HPDE6-E6E7 (cell line): ENCODE results near the gene GOLIM4.
"Not testable (repeated sequence)": the region's sequence is repeated elsewhere in the genome, so short reads cannot be mapped to it uniquely, and the experiment has no call there.

Source experiments
- DNase-seq: peaks from one replicate; pipeline ENCODE4 v3.0.0; 2011; ENCODE audit warnings: missing footprints; ENCODE audit errors: extremely low spot score

Gene GOLIM4

DNA sequence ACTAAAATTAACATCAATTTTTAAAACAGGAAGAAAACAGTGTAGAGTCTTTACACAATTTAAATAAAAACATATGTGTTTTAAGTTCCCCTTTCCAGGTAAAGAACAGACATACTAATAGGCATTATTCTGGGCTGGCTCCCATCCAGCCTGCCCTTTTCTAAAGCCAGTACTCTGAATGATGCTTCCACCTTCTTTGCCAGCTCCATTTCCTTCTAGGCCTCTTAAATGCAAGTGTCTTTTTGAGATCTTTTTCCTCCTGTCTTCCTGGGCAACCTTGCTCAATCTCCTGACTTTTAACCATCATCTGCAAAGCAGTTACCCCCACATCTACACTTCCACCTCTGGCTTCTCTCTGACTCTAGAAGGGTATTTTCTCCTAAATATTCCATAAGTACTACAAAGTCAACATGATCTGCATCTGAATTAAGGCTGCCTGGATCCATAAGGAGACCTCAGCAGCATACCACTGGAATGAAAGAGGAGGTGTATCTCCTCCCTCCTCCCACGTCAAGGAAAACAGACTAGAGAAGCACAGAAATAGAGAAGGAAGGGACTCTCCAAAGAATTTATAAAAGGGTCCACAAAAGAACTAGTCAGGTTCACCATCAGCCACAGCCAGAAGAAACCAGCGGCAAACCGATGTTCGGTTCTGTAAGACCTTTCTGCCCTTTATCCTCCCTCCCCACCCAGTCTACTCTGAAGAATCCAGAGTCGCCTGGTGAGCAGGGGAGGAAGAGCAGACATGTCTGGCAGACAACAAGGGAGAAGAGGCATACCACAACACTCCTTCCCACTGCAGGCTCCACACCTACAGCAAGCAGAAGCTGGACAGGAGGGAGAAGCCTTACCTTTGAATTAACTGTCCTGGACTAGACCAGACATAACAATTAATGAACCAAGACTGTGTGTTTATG, 47.1 kb downstream of the GOLIM4 start:
- DNase-seq: no peak

DNA sequence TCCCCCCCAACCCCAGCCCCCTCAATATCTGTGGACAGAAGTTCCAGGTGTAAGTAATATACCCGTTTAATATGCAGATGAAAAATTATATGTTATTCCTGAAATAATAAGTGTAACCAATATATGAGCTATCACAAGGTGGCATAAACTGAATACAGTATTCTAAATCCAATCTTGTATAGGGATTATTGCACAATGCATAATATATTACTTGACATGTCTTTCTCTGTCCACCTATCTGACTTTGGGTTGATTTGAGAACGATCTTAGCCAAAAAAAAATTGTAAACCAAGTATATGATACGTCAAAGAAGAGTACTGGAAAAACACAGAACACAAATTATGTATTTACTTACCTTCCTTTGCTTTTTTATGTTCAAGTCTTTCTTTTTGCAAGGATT, 47.8 kb downstream of the GOLIM4 start:
- DNase-seq: no peak

DNA sequence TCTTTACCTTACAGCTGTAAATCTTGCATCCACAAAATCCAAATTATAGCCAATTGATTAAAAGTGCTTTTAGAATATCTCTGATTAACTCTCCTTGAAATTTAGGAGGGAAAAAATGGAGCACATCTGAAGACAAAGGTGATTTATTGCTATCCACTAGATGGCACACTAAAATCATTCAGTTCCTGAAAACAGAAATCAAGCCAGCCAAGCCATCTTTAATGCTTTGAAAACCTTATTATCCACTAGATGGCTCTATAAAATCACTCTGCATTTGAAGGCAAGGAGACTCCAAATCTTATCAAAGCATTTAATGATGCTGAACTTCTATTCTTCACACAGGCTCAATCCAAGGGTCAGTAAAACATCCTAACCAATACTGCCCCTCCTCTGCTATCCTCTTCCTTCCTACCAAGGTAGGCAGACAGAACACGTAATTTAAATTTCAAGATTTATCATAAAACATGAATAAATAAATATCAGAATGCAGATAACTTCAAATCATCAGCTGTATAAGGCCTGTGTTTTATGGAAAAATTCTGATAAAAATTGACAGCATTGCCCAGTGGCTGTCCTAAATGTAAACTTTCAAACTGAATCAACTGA, 48.4 kb downstream of the GOLIM4 start:
- DNase-seq: peak; percentile 40

DNA sequence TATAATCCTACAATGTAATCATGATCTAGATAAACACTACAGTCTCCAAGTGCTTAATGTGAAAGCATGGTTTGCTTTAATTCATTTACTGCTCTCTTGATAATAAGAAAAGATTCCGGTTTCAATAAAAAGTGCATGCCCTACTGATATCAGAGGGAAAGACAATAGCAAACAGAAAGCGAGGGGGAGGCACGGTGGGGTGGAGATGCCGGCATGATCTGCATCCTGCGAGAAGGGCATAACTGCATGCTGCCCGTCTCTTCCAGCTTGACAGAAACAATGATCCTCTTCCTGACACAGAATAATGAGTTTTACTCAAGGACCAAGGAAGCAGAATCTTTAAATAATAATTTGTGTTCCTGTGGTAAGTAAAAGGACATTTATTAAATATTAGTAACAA, 51.7 kb downstream of the GOLIM4 start:
- no peak for DNase-seq

DNA sequence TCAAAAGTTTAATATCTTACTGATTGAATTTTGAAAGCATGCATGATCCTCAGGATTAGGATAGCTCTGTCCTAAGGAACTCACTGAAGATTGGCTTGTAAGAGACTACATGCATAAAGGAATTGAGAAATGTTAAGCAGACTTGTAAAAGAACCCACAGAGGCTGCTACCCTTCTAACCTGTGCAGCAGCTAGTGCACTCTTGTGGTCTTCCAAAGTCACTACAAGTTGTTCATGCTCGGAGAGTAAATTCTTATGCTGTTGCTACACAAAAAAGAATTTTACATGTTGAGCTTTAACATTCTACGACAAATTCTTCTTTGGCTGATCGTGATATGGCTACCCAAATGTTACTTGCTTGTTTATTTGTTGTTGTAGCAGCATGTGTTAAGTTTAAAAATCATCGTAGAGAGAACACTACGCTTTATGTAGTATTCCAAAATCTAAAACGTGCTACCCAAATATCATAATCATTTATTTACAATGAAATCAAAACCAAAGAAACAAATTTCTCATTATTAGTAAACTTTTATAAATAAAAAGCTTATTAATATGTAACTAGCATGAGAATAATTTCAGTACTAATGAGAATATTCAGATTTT, 55.0 kb downstream of the GOLIM4 start:
- peak; percentile 11 for DNase-seq

DNA sequence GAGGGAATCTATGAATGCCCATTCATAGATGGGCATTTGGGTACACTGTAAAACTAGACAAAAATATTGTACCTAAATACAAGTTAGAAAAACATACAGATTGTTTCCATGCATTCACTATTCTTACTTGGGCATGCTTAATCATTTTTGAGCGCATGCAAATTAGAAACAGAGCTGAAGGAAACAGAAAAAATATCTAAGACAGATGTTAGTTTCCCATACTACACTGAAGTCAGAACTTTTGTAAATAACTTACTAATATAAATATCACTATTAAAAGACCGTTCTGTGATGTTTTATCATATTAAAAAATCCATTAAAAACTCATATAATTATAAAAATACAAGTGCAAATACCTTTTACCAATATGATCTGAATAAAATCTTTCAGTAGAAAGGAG, 58.7 kb downstream of the GOLIM4 start:
- no peak for DNase-seq

DNA sequence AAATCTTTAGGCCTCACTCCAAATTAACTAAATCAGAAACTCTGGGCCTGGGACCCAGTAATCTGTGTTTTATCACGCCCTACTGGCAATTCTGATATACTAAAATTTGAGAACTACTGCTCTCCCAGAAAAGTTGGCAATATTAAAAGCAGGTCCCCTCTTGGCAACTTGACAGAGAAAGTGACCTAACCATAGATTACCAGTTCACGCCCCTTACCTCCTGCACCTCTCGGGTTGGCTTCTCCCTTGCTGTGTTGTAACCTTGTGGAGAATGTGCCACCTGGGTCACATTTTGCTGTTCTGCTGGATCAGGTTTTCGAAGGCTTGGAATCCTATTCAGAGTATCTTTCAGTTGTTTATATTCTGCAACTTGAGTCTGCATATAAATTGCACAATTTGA, 59.1 kb downstream of the GOLIM4 start:
- no peak for DNase-seq

DNA sequence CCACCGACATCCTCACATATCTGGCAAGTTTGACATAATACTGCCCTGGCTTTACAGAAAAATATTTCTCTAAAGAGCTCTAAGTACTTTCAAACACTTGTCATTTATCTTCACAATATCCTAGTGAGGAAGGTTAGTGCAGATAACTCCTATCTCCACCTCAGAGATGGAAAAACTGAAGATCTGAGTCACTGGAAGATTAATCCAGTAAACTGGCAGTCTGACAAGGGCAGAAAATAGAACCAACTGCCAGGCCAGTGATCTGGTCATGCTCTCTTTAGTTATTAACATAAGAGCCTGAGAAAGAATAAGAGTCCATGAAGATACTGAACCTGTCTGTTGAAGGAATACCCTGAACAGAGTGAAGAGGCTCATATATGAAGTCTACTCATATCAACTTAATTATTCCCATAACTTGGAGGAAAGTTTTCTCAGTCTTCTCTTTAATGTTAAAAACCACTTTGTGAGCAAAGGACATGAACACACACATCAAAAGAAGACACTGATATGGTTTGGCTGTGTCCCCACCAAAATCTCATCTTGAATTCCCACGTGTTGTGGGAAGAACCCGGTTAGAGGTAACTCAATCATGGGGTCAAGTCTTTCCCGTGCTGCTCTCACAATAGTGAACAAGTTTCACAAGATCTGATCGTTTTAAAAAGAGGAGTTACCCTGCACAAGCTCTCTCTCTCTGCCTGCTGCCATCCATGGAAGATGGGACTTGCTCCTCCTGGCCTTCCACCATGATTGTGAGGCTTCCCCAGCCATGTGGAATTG, 61.4 kb downstream of the GOLIM4 start:
- no peak for DNase-seq

DNA sequence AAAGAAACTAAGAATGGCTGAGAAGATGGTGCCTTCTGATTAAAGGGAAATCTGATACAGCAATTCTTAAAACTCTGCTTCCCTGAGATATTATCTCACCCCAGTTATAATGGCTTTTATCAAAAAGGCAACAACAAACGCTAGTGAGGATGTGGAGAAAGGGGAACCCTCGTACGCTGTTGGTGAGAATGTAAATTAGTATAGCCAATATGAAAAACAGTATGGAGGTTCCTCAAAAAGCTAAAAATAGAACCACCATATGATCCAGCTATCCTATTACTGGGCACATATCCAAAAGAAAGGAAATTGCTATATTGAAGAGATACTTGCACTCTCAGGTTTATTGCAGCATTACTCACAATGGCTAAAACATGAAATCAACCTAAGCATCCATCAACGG, 65.1 kb downstream of the GOLIM4 start:
- DNase-seq: no peak

DNA sequence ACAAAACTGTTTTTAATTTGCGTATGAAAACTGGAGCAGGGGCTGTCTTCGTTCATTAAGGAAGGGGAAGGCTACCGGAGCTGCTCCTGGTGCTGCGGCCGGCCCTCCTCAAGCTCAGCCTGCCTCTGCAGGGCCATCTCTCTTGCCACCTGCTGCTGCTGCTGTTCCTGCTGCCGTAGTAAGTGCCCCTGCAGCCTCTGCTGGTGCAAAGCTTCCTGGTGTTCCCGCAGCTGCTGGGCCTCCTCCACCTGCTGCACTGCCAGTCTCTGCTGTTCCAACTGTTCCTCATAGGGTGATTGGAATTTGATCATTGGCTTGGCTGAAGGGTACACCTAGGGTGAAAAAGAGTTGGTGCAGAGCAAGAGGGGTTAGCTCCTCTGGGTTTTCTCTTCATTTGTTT, 66.0 kb downstream of the GOLIM4 start:
- DNase-seq: no peak

DNA sequence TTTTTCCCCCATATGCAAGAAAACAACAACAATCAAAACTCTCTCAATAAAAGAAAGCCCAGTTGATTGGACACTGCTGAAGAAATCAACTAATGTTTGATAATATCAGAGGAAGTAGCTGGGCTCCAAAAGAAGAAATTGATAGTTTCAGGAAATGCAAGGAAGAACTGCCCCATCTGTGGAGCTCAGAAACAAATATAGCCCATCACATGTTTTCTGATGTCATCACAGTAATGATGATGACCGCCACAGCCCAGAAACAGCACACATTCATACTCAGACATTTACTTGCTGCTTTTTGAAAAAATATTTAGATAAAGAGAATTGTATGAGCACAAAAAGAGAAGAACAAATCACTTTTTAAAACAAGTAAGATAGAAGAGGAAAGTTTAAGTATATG, 67.6 kb downstream of the GOLIM4 start:
- no peak for DNase-seq

DNA sequence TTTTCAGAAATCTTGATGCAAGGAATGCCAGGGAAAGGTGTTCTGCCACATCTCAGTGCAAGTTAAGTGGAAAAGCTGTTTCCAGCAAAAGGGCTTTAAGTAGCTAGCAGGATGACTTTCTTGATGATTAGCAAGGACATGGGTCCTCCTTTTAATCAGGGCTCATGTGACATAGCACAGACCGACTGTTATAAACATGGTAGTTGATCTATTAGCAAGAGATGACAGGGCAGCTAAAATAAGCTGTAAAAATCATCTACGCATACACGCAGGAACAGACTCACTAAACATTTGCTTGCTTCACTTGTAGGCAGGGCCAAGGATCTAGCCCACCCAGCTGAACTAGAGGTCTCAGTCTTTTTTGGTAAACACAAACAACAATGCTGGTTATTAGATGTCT, 69.0 kb downstream of the GOLIM4 start:
- no peak for DNase-seq

DNA sequence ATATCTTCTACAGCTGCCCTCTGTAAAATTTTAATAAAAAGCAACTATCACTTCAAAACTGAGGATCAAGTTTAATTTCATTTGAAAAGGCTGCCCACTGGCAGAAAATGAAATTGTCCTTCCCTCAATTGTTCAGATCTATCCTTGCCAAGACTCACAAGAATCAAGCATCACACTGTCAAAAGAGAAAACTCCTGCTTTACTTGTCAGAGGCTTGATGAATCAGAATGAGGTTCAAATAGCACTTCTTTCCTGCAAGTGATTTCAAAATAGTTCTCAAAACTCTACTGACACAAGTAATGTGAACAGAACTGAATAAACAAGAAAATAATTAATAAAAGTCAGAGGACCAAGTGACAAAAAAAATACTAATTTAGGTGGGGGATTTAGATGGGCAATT, 70.6 kb downstream of the GOLIM4 start:
- no peak for DNase-seq

DNA sequence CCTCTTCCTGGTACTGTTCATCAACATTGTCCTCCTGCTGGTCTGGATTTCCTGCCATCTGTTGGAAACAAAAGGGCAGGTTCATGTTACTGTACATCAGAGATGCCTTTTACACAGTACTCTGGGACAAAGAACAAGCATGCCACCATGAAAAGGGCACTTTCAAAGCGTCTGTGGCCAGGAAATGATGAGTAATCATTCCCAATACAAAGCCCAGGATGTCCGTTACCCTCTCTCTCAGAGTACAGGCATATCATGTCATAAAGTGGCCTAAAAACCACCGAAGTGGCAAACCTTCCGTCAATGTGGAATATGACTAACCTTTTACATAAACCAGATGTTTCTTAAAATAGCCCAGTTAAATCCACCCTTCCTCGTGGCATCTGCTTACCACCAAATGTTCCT, 71.2 kb downstream of the GOLIM4 start:
- DNase-seq: no peak

DNA sequence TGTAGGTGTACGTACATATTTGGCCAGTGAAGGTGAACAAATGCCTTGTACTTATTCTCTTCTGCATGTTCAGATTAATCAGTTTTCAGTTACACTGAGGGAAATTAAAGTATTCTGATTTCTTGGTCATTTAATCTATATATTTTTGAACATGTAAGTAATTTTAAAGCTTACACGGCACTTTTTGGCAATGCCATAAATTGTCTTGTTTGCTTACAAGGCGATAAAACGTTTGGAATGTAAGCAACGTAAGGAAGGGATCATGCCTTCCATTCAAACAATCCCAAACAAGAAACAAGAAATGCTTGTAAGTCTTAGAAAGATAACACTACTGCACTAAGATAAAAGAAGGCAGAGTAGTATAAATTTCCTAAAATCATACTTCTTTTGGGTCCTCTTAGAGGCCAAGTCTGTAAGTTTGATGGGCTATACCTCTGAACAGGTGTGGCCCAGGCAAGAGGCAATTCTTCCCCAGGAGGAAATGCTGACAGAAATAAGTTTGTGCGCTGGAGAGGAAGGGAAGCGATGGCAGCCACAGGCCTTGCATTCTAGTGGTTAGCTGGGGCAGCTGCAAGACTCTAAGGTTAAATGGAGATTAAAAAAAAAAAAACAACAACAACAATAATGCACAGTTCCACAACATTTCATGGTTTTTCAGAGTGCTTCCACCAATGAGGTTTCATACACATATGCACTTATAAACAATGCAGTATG, 73.8 kb downstream of the GOLIM4 start:
- DNase-seq: no peak

DNA sequence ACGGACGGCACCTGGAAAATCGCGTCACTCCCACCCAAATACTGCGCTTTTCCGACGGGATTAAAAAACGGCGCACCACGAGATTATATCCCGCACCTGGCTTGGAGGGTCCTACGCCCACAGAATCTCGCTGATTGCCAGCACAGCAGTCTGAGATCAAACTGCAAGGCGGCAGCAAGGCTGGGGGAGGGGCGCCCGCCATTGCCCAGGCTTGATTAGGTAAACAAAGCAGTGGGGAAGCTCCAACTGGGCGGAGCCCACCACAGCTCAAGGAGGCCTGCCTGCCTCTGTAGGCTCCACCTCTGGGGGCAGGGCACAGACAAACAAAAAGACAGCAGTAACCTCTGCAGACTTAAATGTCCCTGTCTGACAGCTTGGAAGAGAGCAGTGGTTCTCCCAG, 84.4 kb downstream of the GOLIM4 start:
- not testable (repeated sequence) for DNase-seq

DNA sequence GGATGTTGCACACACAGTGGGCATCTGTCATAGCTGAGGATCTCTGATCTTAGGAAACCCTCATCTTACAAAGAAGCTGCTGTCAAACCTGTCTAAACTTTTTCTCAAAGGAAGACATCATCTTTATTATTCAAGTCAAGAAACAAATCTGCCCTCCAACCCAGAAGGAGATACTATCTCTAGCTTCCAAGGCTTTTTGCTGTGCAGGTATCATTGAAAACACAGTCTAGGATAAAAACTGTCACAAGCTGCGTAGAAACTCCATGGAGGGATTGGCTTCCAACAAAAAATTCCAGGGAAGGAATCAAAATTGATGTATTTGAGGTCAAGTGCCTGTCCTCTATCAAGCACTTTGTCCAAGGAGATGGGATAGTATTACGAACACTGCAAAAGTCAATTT, 89.1 kb downstream of the GOLIM4 start:
- DNase-seq: no peak

DNA sequence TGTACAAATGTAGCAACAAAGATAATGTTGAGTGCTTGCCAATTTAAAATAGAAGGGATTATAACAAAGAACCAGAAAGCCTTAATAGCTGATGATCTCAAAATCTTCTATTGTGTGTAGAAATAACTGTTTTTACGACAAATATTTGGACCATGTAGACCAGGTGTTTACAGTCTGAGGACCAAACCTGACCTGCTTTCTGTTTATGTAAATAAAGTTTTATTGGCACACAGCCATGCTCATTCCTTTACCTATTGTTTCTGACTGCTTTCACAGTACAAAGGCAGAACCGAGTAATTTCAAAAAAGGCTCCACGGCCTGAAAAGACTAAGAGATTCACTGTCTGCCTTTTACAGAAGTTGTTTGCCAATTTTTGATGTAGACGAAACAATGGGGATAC, 91.8 kb downstream of the GOLIM4 start:
- no peak for DNase-seq

DNA sequence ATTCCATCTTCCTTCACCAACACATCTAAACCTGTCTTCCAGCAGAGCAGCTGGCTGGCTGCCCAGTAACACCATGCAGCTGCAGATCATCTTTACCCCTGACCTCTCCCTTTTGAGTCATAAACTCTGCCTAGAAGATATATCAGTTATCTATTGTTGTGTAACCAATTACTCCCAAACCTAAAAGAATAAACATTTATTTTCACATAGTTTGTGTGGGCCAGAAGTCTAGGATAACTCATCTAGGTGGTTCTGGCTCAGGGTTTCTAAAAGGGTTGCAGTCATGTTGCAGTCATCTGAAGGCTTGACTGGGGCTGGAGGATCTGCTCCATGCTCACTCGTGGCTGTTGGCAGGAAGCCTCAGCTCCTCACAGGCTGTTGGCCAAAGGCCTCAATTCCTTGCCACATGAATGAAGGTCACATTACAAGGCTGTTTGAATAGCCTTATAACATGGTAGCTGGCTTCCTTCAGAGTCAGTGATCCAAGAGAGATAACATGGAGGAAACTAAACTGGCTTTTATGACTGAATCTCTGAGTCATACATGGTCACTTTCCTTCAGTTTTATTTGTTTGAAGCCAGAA, 92.8 kb downstream of the GOLIM4 start:
- DNase-seq: peak; percentile 59

DNA sequence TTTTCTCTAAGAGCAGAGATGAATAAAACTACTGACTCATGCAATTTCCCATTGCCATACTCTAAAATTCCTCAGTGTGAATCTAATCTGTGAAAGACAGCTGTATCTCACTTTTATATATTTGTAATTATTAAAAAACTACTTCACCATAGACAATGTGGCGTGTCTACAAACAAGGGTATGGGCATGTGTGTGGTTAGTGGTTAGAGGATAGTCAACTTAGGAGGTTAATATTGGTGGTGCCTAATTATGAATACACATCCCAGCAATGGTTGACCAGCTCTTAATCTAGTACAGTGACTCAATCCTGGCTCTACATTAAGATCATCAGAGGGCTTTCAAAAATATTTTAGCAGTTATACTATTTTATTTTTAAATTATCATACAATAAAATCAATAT, 94.5 kb downstream of the GOLIM4 start:
- DNase-seq: no peak

DNA sequence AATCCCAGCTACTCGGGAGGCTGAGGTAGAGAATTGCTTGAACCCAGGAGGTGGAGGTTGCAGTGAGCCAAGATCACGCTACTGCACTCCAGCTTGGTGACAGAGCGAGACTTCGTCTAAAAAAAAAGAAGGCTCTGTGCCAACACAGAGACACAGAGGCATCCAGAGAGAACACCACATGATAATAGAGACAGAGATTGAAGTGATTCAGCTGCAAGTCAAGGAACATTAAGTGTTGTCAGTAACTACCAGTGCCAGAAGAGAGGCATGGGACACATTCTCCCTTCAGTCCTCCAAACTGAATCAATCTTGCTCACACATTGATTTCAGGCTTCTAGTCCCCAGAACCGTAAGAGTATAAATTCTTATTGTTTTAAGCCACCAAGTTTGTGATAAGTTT, 97.5 kb downstream of the GOLIM4 start:
- DNase-seq: no peak
